Subcutaneous abdominal adipose tissue (tissue), 5 donors: ENCODE data around the gene RPS28.
"Not testable (repeated sequence)": the region's sequence is repeated elsewhere in the genome, so short reads cannot be mapped to it uniquely, and the experiment has no call there.

Experiments used
- H3K27ac ChIP-seq: one replicate; pipeline ENCODE4 v1.7.0; 2013; ENCODE audit warnings: low read depth, mild to moderate bottlenecking, inconsistent platforms, low read length, moderate library complexity
- H3K27me3 ChIP-seq, 5 donors: one replicate each; pipeline ENCODE4 v1.7.0; 2013; ENCODE audit warnings: low read length in 5 of 5, inconsistent platforms in 1 of 5; ENCODE audit not compliant: control insufficient read depth in 5 of 5, insufficient read depth in 4 of 5
- H3K36me3 ChIP-seq, 5 donors: one replicate each; pipeline ENCODE4 v1.7.0; 2013; ENCODE audit warnings: low read length in 5 of 5; ENCODE audit not compliant: control insufficient read depth in 5 of 5, insufficient read depth in 5 of 5
- H3K4me1 ChIP-seq, 5 donors: one replicate each; pipeline ENCODE4 v1.7.0; 2013; ENCODE audit warnings: low read length in 5 of 5, mild to moderate bottlenecking in 3 of 5, moderate library complexity in 1 of 5; ENCODE audit not compliant: control insufficient read depth in 5 of 5, insufficient read depth in 5 of 5
- H3K4me3 ChIP-seq, 5 donors: one replicate each; pipeline ENCODE4 v1.7.0; 2013; ENCODE audit warnings: low read length in 5 of 5, low read depth in 1 of 5
- H3K9ac ChIP-seq, 5 donors: one replicate each; pipeline ENCODE4 v1.7.0; 2013; ENCODE audit warnings: low read length in 5 of 5, mild to moderate bottlenecking in 4 of 5, moderate library complexity in 3 of 5
- H3K9me3 ChIP-seq, 5 donors: one replicate each; pipeline ENCODE4 v1.7.0; 2013; ENCODE audit warnings: low read length in 5 of 5; ENCODE audit not compliant: control insufficient read depth in 5 of 5
- donor health status: healthy.
- donor health status: healthy.
- donor health status: healthy.
- donor health status: healthy.
- donor health status: healthy.

The RPS28 gene

GRCh38 chr19:8307965-8308866, 13.1 kb upstream of the RPS28 start, which contains the start of gene CD320:
TSS of gene CD320 (minus strand) at chr19:8308358. CDS start at chr19:8308290, 68 bp downstream.
- no peaks in the 10 kb centered on the region for H3K9me3 ChIP-seq
- peaks cover 11 to 64% (median 44%) of the 10 kb centered on the region in 5 donors for H3K4me1 ChIP-seq
- H3K27ac ChIP-seq = peak within 1 kb of the TSS; percentile 50
- no peaks in the 10 kb centered on the region for H3K27me3 ChIP-seq
- H3K4me3 ChIP-seq = peak within 1 kb of the TSS; percentile 61 to 81 (median 77)
- peaks cover 0 to 37% (median 25%) of the 10 kb centered on the region in 5 donors for H3K36me3 ChIP-seq
- H3K9ac ChIP-seq = peak within 1 kb of the TSS in 4 of 5 donors; percentile 48 to 87 (median 67)

GRCh38 chr19:8308891-8309291, 12.4 kb upstream of the RPS28 start:
- Histone ChIP-seq H3K4me1 (peaks cover 11 to 64% (median 44%) of the 10 kb centered on the region in 5 donors), H3K36me3 (peaks cover 0 to 43% (median 32%) of the 10 kb centered on the region in 5 donors), H3K27ac (peak overlapping the region; percentile 50), H3K9me3 (no peaks in the 10 kb centered on the region), H3K27me3 (no peaks in the 10 kb centered on the region), H3K4me3 (peak overlapping the region in 4 of 5 donors; percentile 61 to 81 (median 78)), H3K9ac (peak overlapping the region in 2 of 5 donors; percentile 3 to 68)

DNA sequence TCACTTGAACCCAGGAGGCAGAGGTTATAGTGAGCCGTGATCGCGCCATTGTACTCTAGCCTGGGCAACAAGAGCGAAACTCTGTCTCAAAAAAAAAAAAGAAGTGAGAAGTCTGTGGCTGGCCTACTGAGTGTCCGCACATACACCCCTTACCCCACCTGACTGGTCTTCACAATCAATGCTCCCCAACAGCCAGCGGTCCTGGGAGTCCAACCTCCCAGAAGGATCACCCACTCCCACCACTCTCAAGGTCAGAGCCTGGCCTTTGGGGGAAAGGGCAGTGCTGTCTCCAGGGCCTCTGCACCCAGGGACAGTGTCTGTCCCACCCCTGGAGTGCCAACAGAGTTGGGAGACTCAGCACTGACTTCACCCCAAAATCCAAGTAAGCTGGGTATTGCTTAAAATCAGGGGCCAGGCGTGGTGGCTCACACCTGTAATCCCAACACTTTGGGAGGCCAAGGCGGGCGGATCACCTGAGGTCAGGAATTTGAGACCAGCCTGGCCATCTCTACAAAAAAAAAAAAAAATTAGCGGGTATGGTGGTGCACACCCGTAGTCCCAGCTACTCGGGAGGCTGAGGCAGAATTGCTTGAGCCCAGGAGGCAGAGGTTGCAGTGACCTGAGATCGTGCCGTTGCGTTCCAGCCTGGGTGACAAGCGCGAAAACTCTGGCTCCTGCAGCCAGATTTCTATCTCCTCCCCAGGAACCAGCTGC, 10.8 kb upstream of the RPS28 start:
- Histone ChIP-seq H3K36me3 (peaks cover 0 to 59% (median 45%) of the 10 kb centered on the region in 5 donors), H3K4me1 (peaks cover 11 to 57% (median 44%) of the 10 kb centered on the region in 5 donors), H3K4me3 (no peak overlapping the region), H3K27ac (peak overlapping the region; percentile 9), H3K9ac (no peak overlapping the region), H3K27me3 (no peaks in the 10 kb centered on the region), H3K9me3 (no peaks in the 10 kb centered on the region)

- Histone ChIP-seq H3K27ac (peak overlapping the region; percentile 9), H3K27me3 (no peaks in the 10 kb centered on the region), H3K4me3 (peak overlapping the region in 1 of 5 donors; percentile 21), H3K4me1 (peaks cover 9 to 50% (median 38%) of the 10 kb centered on the region in 5 donors), H3K9me3 (no peaks in the 10 kb centered on the region), H3K9ac (peak overlapping the region in 1 of 5 donors; percentile 44), H3K36me3 (peaks cover 0 to 68% (median 53%) of the 10 kb centered on the region in 5 donors)
These were observed 9.6 kb upstream of the RPS28 start for GRCh38 chr19:8311461-8312260.

GRCh38 chr19:8314981-8315640, 6.2 kb upstream of the RPS28 start:
- H3K27ac ChIP-seq, H3K9ac ChIP-seq, H3K9me3 ChIP-seq, H3K27me3 ChIP-seq, H3K4me3 ChIP-seq: not testable (repeated sequence)
- Histone ChIP-seq H3K36me3 (peaks cover 0 to 62% (median 46%) of the 10 kb centered on the region in 5 donors), H3K4me1 (peaks cover 2 to 28% (median 16%) of the 10 kb centered on the region in 5 donors)

GRCh38 chr19:8316351-8317125, 4.8 kb upstream of the RPS28 start:
- Histone ChIP-seq H3K27ac (no peak overlapping the region), H3K9ac (peak overlapping the region in 1 of 5 donors; percentile 48), H3K36me3 (peaks cover 0 to 48% (median 33%) of the 10 kb centered on the region in 5 donors), H3K4me3 (no peak overlapping the region), H3K27me3 (no peaks in the 10 kb centered on the region), H3K9me3 (no peaks in the 10 kb centered on the region), H3K4me1 (peaks cover 6 to 30% (median 23%) of the 10 kb centered on the region in 5 donors)

GRCh38 chr19:8318835-8319234, 2.5 kb upstream of the RPS28 start:
- H3K9me3 ChIP-seq, H3K4me3 ChIP-seq, H3K9ac ChIP-seq, H3K27me3 ChIP-seq, H3K27ac ChIP-seq: not testable (repeated sequence)
- Histone ChIP-seq H3K4me1 (peaks cover 7 to 39% (median 37%) of the 10 kb centered on the region in 5 donors), H3K36me3 (peaks cover 0 to 45% (median 37%) of the 10 kb centered on the region in 5 donors)

DNA sequence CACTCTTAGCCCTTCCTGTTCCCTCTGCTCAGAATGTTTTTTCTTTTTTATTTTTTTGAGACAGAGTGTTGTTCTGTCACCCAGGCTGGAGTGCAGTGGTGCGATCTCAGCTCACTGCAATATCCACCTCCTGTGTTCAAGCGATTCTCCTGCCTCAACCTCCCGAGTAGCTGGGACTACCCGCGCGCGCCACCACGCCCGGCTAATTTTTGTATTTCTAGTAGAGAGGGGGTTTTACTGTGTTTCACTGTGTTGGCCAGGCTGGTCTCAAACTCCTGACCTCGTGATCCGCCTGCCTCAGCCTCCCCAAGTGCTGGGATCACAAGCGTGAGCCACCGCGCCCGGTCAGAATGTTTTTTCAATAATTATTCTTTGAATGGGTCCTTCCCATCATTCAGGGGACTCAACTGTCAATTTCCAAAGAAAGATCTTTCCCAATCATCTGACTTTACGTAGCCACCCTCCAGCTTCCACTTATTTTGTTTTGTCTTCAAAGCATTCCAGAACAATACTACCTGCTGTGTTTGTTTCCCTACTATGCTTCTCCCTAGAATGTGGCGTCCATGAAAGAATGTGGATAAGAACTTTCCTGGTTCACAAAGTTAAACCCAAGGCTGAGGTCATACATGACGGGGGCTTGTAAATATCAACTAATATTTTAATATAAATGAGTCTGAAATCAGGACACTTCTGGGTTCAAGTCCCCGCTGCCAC, 1.3 kb upstream of the RPS28 start:
- Histone ChIP-seq H3K4me3 (peak overlapping the region; percentile 82 to 99 (median 97)), H3K36me3 (peaks cover 0 to 43% (median 37%) of the 10 kb centered on the region in 5 donors), H3K27ac (peak overlapping the region; percentile 89)

More for the DNA sequence above, 1.3 kb upstream of the RPS28 start:
- no peaks in the 10 kb centered on the region for H3K27me3 ChIP-seq
- peaks cover 7 to 49% (median 39%) of the 10 kb centered on the region in 5 donors for H3K4me1 ChIP-seq
- H3K9me3 ChIP-seq = no peaks in the 10 kb centered on the region
- peak overlapping the region; percentile 92 to 99 (median 98) for H3K9ac ChIP-seq
